OCI-M2 (cell line): Measurements from ENCODE around the gene GDI1.
"Not testable (repeated sequence)": the region's sequence is repeated elsewhere in the genome, so short reads cannot be mapped to it uniquely, and the experiment has no call there.

Source experiments
- DNase-seq: peaks from one replicate; lab custom pipeline; 2025; ENCODE audit not compliant: unreplicated experiment; lab: John Stamatoyannopoulos, UW

Gene GDI1

GRCh38 chrX:154436983-154437752 lies at the start of gene GDI1:
Gene GDI1, plus strand, starts transcription at chrX:154437154. Its CDS starts 101 bp downstream, at chrX:154437255.
- DNase-seq: no peak

- not testable (repeated sequence) for DNase-seq
Measured at GRCh38 chrX:154388094-154388493, 48.9 kb upstream of the GDI1 start.

- not testable (repeated sequence) for DNase-seq
Measured at GRCh38 chrX:154388649-154389048, 48.3 kb upstream of the GDI1 start.

- not testable (repeated sequence) for DNase-seq
Measured at GRCh38 chrX:154389812-154390747, 46.9 kb upstream of the GDI1 start.

GRCh38 chrX:154396363-154396762 lies 40.6 kb upstream of the GDI1 start:
- not testable (repeated sequence) for DNase-seq

- no peak for DNase-seq
Measured at GRCh38 chrX:154396973-154397887, 39.7 kb upstream of the GDI1 start.

- peak; percentile 18 for DNase-seq
Measured at GRCh38 chrX:154397888-154398667, 38.9 kb upstream of the GDI1 start, which contains the start of gene RPL10. Gene RPL10, plus strand, starts transcription at chrX:154398377. Its CDS starts 143 bp downstream, at chrX:154398520.

GRCh38 chrX:154398668-154399526 lies 38.1 kb upstream of the GDI1 start:
- no peak for DNase-seq

GRCh38 chrX:154399527-154400368 lies 37.2 kb upstream of the GDI1 start:
- DNase-seq: no peak

- not testable (repeated sequence) for DNase-seq
Measured at GRCh38 chrX:154400369-154400817, 36.6 kb upstream of the GDI1 start.

GRCh38 chrX:154401045-154401799 lies 35.7 kb upstream of the GDI1 start:
- DNase-seq: no peak

GRCh38 chrX:154401918-154402621 lies 34.9 kb upstream of the GDI1 start:
- no peak for DNase-seq

GRCh38 chrX:154402622-154403127 lies 34.3 kb upstream of the GDI1 start:
- DNase-seq: no peak

GRCh38 chrX:154403192-154403591 lies 33.8 kb upstream of the GDI1 start:
- DNase-seq: no peak

GRCh38 chrX:154403858-154404257 lies 33.1 kb upstream of the GDI1 start:
- DNase-seq: no peak

GRCh38 chrX:154404625-154405192 lies 32.2 kb upstream of the GDI1 start:
- DNase-seq: no peak
